ENCODE results near the gene TNNI3.

DNA sequence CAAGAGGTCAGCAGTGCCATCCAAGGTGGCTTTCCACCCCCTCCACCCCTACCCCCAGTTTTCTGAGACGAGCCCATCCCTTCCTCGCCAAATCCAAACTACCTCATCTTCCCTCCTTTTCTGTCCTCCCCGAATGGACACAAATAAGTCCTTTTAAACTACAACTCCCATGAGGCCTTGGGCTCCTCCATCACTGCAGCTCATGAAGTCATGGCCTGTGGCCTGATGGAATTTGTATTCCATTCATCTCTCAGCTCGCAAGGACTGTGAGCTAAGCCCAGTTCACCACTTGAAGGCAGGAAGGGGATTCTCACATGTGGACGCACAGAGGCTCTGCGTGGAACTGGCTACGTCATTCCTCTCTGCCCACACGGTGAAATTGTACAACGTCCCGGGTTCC is 39.3 kb upstream of the TNNI3 start:
- TF ChIP-seq, protein P1, sequence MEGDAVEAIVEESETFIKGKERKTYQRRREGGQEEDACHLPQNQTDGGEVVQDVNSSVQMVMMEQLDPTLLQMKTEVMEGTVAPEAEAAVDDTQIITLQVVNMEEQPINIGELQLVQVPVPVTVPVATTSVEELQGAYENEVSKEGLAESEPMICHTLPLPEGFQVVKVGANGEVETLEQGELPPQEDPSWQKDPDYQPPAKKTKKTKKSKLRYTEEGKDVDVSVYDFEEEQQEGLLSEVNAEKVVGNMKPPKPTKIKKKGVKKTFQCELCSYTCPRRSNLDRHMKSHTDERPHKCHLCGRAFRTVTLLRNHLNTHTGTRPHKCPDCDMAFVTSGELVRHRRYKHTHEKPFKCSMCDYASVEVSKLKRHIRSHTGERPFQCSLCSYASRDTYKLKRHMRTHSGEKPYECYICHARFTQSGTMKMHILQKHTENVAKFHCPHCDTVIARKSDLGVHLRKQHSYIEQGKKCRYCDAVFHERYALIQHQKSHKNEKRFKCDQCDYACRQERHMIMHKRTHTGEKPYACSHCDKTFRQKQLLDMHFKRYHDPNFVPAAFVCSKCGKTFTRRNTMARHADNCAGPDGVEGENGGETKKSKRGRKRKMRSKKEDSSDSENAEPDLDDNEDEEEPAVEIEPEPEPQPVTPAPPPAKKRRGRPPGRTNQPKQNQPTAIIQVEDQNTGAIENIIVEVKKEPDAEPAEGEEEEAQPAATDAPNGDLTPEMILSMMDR (IDR thresholded peaks at IDR 0.05): no peak
- TF ChIP-seq EP300 (IDR thresholded peaks at IDR 0.05): no peak
- TF ChIP-seq POLR2AphosphoS5 (IDR thresholded peaks at IDR 0.05): no peak
- no peak for TF ChIP-seq POLR2A (IDR thresholded peaks at IDR 0.05)
